B cell (primary cell): Measurements from ENCODE around the gene SLC16A14.

Experiments
- CTCF ChIP-seq: fragments of 200-600 bp; IDR thresholded peaks from one replicate; pipeline ENCODE4 v1.8.0; 2022; ENCODE audit warnings: antibody characterized with exemption, mild to moderate bottlenecking
- EZH2 ChIP-seq: IDR thresholded peaks from 2 replicates; pipeline ENCODE4 v1.6.1; 2012; ENCODE audit warnings: borderline replicate concordance, low read depth, mild to moderate bottlenecking, moderate library complexity, low read length; ENCODE audit not compliant: insufficient read depth, poor library complexity, severe bottlenecking

DNA sequence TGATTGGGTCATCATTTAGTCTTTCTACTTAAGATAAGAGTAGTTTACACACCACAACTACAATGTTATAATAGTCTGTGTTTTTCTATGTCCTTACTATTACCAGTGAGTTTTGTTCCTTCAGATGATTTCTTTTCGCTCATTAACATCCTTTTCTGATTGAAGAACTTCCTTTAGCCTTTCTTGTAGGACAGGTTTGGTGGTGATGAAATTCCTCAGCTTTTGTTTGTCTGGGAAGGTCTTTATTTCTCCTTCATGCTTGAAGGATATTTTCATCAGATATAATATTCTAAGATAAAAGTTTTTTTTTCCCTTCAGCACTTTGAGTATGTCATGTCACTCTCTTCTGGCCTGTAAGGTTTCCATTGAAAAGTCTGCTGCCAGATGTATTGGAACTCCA is 38.0 kb upstream of the SLC16A14 start:
- TF ChIP-seq CTCF: no peak
- no peak for TF ChIP-seq EZH2
